GM18526 (cell line): Measurements from ENCODE around the gene ATF7.

Experiments used
- POLR2A ChIP-seq: IDR thresholded peaks from 3 replicates; pipeline ENCODE4 v1.6.1; 2011; ENCODE audit not compliant: insufficient read length; ENCODE audit errors: extremely low read depth

Gene ATF7

GRCh38 chr12:53611304-53611703, 14.9 kb downstream of the ATF7 start:
- no peak for TF ChIP-seq POLR2A

- no peak for TF ChIP-seq POLR2A
Observed at GRCh38 chr12:53604581-53604980, 21.6 kb downstream of the ATF7 start.

GRCh38 chr12:53603804-53604203, 22.4 kb downstream of the ATF7 start:
- no peak for TF ChIP-seq POLR2A

- no peak for TF ChIP-seq POLR2A
Observed at GRCh38 chr12:53603196-53603595, 23.0 kb downstream of the ATF7 start.

- no peak for TF ChIP-seq POLR2A
Observed at GRCh38 chr12:53602176-53602864, 23.9 kb downstream of the ATF7 start.

GRCh38 chr12:53601296-53601847, 24.8 kb downstream of the ATF7 start:
- TF ChIP-seq POLR2A, result no peak

- no peak for TF ChIP-seq POLR2A
Observed at GRCh38 chr12:53600490-53601295, 25.5 kb downstream of the ATF7 start.

- no peak for TF ChIP-seq POLR2A
Observed at GRCh38 chr12:53599579-53599978, 26.6 kb downstream of the ATF7 start.

GRCh38 chr12:53596920-53597363, 29.2 kb downstream of the ATF7 start:
- TF ChIP-seq POLR2A, result no peak

- no peak for TF ChIP-seq POLR2A
Observed at GRCh38 chr12:53594897-53595615, 31.1 kb downstream of the ATF7 start.

- no peak for TF ChIP-seq POLR2A
Observed at GRCh38 chr12:53593707-53594106, 32.5 kb downstream of the ATF7 start.

- no peak for TF ChIP-seq POLR2A
Observed at GRCh38 chr12:53593031-53593430, 33.2 kb downstream of the ATF7 start.

GRCh38 chr12:53592426-53592825, 33.8 kb downstream of the ATF7 start:
- no peak for TF ChIP-seq POLR2A

- no peak for TF ChIP-seq POLR2A
Observed at GRCh38 chr12:53591301-53592206, 34.6 kb downstream of the ATF7 start.
